HepG2 (cell line): ENCODE results near the gene SLC35E4. TPM values are rescaled to one million over a fixed set of nuclear protein-coding genes. Genes with fewer than 3 reads are reported as not detected.

Experiments
- ATAC-seq: fragments of 200-7000 bp; cut with Tn5 transposase; 3 replicates; pipeline ENCODE4 v1.9.1; 2020; ENCODE audit warnings: mild to moderate bottlenecking, moderate library complexity
- BruUV-seq: library from RNA; stranded (reverse); fragments of 400-500 nt; replicated peaks from 2 replicates; lab custom pipeline; 2021; lab: Mats Ljungman, UMichigan
- CTCF ChIA-PET: fragments of 300-600 bp; formaldehyde crosslinking; extraction: SDS; loops from one replicate; lab custom pipeline; 2021; ENCODE audit warnings: low total read pairs, inconsistent platforms, low intra/inter-chr PET ratio; lab: Yijun Ruan, JAX
- POLR2A ChIA-PET: fragments of 350-600 bp; sonication (Branson Sonifier 250); formaldehyde crosslinking; loops from one replicate; lab custom pipeline; 2020; ENCODE audit warnings: antibody characterized with exemption, inconsistent platforms; lab: Yijun Ruan, JAX
- DNase-seq: peaks from one replicate; pipeline ENCODE4 v3.0.0-alpha.2; 2015; ENCODE audit warnings: low spot score
- FAIRE-seq: peaks from 3 replicates; lab custom pipeline; 2011; peaks lifted over from hg19 to GRCh38; lab: Jason Lieb, UNC
- H2AFZ ChIP-seq: one replicate; pipeline ENCODE4 v1.6.1; 2011; ENCODE audit warnings: low read length, inconsistent platforms
- H3K27ac ChIP-seq: fragments of 300-600 bp; 3 replicates; pipeline ENCODE4 v1.8.0; 2011; ENCODE audit warnings: mixed run types, mild to moderate bottlenecking, mixed read lengths, low read length, inconsistent platforms; ENCODE audit not compliant: insufficient read depth; ENCODE audit errors: extremely low read length
- H3K27me3 ChIP-seq, 2 experiments: fragments of 200-600 bp in 1 of 2; 2 replicates in 1 of 2; 3 replicates in 1 of 2; pipeline versions ENCODE4 v1.6.0 to v1.8.0; 2011; ENCODE audit warnings: low read length in 2 of 2, mild to moderate bottlenecking in 2 of 2, moderate library complexity in 2 of 2, inconsistent platforms in 1 of 2; ENCODE audit not compliant: insufficient read depth in 2 of 2, control insufficient read depth in 1 of 2
- H3K36me3 ChIP-seq, 2 experiments: fragments of 200-600 bp in 1 of 2; replicated peaks in 1 of 2; 2 replicates in 1 of 2; 3 replicates in 1 of 2; pipeline versions ENCODE4 v1.5.1 to v1.8.0; 2011; ENCODE audit warnings: low read length in 2 of 2, inconsistent platforms in 1 of 2; ENCODE audit not compliant: insufficient read depth in 2 of 2, control insufficient read depth in 1 of 2
- H3K4me1 ChIP-seq: 2 replicates; pipeline ENCODE4 v1.5.1; 2012; ENCODE audit warnings: low read length, inconsistent platforms; ENCODE audit not compliant: insufficient read depth
- H3K4me2 ChIP-seq: 2 replicates; pipeline ENCODE4 v1.6.0; 2011; ENCODE audit warnings: low read depth, low read length, inconsistent platforms
- H3K4me3 ChIP-seq, 3 experiments: fragments of 200-600 bp in 1 of 3; sonication (generic), shearing (Covaris generic) in 1 of 3; replicated peaks in 1 of 3; 2 replicates each; pipeline ENCODE4 v1.5.1; 2011 to 2016; ENCODE audit warnings: low read length in 3 of 3, inconsistent platforms in 2 of 3, low read depth in 2 of 3, mild to moderate bottlenecking in 2 of 3, control low read depth in 1 of 3, mixed read lengths in 1 of 3; ENCODE audit not compliant: insufficient read depth in 1 of 3
- H3K79me2 ChIP-seq: one replicate; pipeline ENCODE4 v1.6.1; 2011; ENCODE audit warnings: low read length, inconsistent platforms; ENCODE audit not compliant: insufficient read depth
- H3K9ac ChIP-seq: 2 replicates; pipeline ENCODE4 v1.6.0; 2011; ENCODE audit warnings: mild to moderate bottlenecking, low read depth, low read length, inconsistent platforms; ENCODE audit not compliant: insufficient read depth
- H3K9me3 ChIP-seq: 2 replicates; pipeline ENCODE4 v1.5.1; 2012; ENCODE audit warnings: mild to moderate bottlenecking, low read length
- H4K20me1 ChIP-seq: 2 replicates; pipeline ENCODE4 v1.6.0; 2011; ENCODE audit warnings: inconsistent platforms, mild to moderate bottlenecking, low read length, moderate library complexity; ENCODE audit not compliant: insufficient read depth
- ATF7 ChIP-seq, 2 experiments: fragments of 450-650 bp in 1 of 2; sonication (generic) in 1 of 2; formaldehyde crosslinking in 1 of 2; IDR thresholded peaks; 2 replicates each; pipeline versions ENCODE4 v1.4.0 to v1.6.1; 2016 to 2020; ENCODE audit warnings: antibody characterized with exemption in 1 of 2, mild to moderate bottlenecking in 1 of 2, missing genetic modification reagents in 1 of 2
- DNMT1 ChIP-seq: sonication (generic); formaldehyde crosslinking; IDR thresholded peaks from 2 replicates; pipeline ENCODE4 v1.5.1; 2020; ENCODE audit warnings: mild to moderate bottlenecking, missing genetic modification reagents
- FOXP1 ChIP-seq, 2 experiments: fragments of 450-650 bp in 1 of 2; IDR thresholded peaks; 2 replicates each; pipeline ENCODE4 v1.6.1; 2017 to 2018; ENCODE audit warnings: antibody characterized with exemption in 1 of 2
- ISX ChIP-seq: sonication (generic); formaldehyde crosslinking; conservative IDR thresholded peaks from 2 replicates; pipeline ENCODE4 v1.5.0; 2020; ENCODE audit warnings: missing genetic modification reagents
- KDM2A ChIP-seq: sonication (generic); formaldehyde crosslinking; IDR thresholded peaks from 2 replicates; pipeline ENCODE4 v1.4.0; 2020; ENCODE audit warnings: low read depth, missing genetic modification reagents, borderline replicate concordance
- MAZ ChIP-seq, 2 experiments: sonication (generic) in 1 of 2; formaldehyde crosslinking in 1 of 2; IDR thresholded peaks; 2 replicates each; pipeline versions ENCODE4 v1.5.0 to v1.6.1; 2012 to 2020; ENCODE audit warnings: low read depth in 2 of 2, mild to moderate bottlenecking in 2 of 2, borderline replicate concordance in 1 of 2, improper control_type of control experiment in 1 of 2, low read length in 1 of 2, missing genetic modification reagents in 1 of 2, moderate library complexity in 1 of 2
- SMAD3 ChIP-seq: sonication (generic); formaldehyde crosslinking; IDR thresholded peaks from 2 replicates; pipeline ENCODE4 v1.4.0; 2020; ENCODE audit warnings: missing genetic modification reagents
- STAG1 ChIP-seq: sonication (generic); formaldehyde crosslinking; IDR thresholded peaks from 2 replicates; pipeline ENCODE4 v1.4.0; 2020; ENCODE audit warnings: missing genetic modification reagents
- ZMYM4 ChIP-seq: sonication (generic); formaldehyde crosslinking; IDR thresholded peaks from 2 replicates; pipeline ENCODE4 v1.8.1; 2023; ENCODE audit warnings: mild to moderate bottlenecking, missing genetic modification reagents
- ZNF253 ChIP-seq: sonication (generic); formaldehyde crosslinking; IDR thresholded peaks from 2 replicates; pipeline ENCODE4 v1.8.0; 2022; ENCODE audit warnings: mild to moderate bottlenecking, missing genetic modification reagents, borderline replicate concordance
- ZNF460 ChIP-seq: sonication (generic); formaldehyde crosslinking; IDR thresholded peaks from 2 replicates; pipeline ENCODE4 v1.5.1; 2020; ENCODE audit warnings: missing genetic modification reagents, mild to moderate bottlenecking, borderline replicate concordance
- ZNF607 ChIP-seq: sonication (generic); formaldehyde crosslinking; IDR thresholded peaks from 2 replicates; pipeline ENCODE4 v1.5.1; 2020; ENCODE audit warnings: missing genetic modification reagents, mild to moderate bottlenecking, borderline replicate concordance
- WGBS: methylation state at CpG from one replicate; pipeline ENCODE4 v1.1.6; 2017; ENCODE audit warnings: low lambda C conversion rate; 5-methylcytosine and 5-hydroxymethylcytosine counted together
- in situ Hi-C: cut with HindIII; loops from 2 replicates; pipeline ENCODE4 v1.10.0; 2017; ENCODE audit warnings: low pct_unique_long_range_greater_than_20kb; ENCODE audit not compliant: extremely low pct_ligation_motif_present
- intact Hi-C: fragments of 100-400 bp; cut with micrococcal nuclease; formaldehyde crosslinking; loops from one replicate; pipeline ENCODE4 v1.10.0; 2022; ENCODE audit not compliant: unreplicated experiment
- polyA plus RNA-seq, 8 experiments: library from polyadenylated mRNA; depleted of rRNA in 3 of 8; stranded (reverse) in 7 of 8; unstranded in 1 of 8; fragments of >200 nt; fragmentation: Illumina TruSeq in 4 of 8; extraction: Trizol in 4 of 8; gene quantifications; 2 replicates each; pipeline versions ENCODE4 v1.2.1 to v1.2.3, GENCODE V29; 2011 to 2016; ENCODE audit warnings: low read depth in 4 of 8, missing spikeins in 1 of 8, mixed read lengths in 1 of 8; ENCODE audit not compliant: insufficient read depth in 1 of 8
- total RNA-seq, 5 experiments: library from RNA; depleted of rRNA; stranded (reverse); fragments of >200 nt; fragmentation: Illumina TruSeq; extraction: Trizol; gene quantifications; 2 replicates each; pipeline ENCODE4 v1.2.3, GENCODE V29; 2016; ENCODE audit warnings: low read depth in 1 of 5
- TF ChIP-seq, protein P1 (sequence below): IDR thresholded peaks from 2 replicates; pipeline ENCODE4 v1.6.1; 2012; ENCODE audit warnings: inconsistent platforms
- TF ChIP-seq, protein P2 (sequence below): sonication (generic); formaldehyde crosslinking; IDR thresholded peaks from 2 replicates; pipeline ENCODE4 v1.5.0; 2020; ENCODE audit warnings: mild to moderate bottlenecking, missing genetic modification reagents, moderate library complexity
- TF ChIP-seq, protein P3 (sequence below): IDR thresholded peaks from 2 replicates; pipeline ENCODE4 v1.4.0; 2020; ENCODE audit warnings: mild to moderate bottlenecking, missing genetic modification reagents

SLC35E4 gene
- total and polyA plus RNA-seq, 2 of the 13 experiments (the other 11 are each of a cell fraction or from before 2014, with no cell fraction given) = 0.07 to 0.15 TPM

DNA sequence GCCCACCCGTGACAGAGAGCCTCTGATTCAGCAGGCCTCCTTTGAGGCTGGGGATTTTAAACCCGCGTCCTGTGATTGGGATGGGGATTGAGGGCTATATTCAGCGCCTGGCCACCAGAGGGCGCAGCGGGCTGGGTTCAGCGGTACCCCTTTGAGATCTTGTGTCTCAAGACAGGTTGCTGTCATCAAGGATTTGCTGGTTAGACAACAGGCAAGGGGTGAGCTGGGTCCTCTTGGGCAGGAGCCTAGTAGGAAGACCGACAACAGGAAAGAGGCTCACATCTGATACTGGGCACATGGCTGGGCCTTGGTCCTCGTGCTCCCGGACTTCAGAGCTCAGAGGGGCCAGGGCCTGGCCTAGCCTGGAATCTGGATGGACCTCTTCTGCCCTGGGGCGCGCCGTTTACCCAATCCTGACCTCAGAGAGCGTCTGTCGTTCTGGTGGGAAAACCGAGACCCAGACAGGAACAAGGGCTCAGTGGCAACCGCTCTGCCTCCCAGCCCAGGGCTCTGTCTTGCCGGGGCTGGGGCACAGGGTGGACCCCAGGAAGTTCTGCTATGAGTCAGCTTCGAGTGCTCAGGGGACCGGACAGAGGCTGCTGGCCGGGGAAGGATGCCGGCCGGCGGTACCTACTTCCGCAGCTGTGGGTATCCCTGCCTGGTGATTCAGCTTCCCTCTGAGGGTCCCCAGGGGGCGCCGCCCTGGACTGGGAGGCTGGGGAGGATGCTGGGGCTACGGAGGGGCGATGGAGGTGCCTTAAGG is 929 bp upstream of the SLC35E4 start (continued):
- TF ChIP-seq FOXP1 (IDR thresholded peaks at IDR 0.05) (no peak), FOXP1 (CRISPR knock-in tag; IDR thresholded peaks at IDR 0.05) (no peak), ISX (CRISPR knock-in tag) (no peak), KDM2A (peak; percentile 62), SMAD3 (no peak), ZNF460 (no peak), STAG1 (peak; percentile 86), ZMYM4 (no peak), ZNF607 (no peak), ZNF253 (CRISPR knock-in tag) (no peak)
- TF ChIP-seq, protein P1, sequence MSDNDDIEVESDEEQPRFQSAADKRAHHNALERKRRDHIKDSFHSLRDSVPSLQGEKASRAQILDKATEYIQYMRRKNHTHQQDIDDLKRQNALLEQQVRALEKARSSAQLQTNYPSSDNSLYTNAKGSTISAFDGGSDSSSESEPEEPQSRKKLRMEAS = 0 out of 2 replicates have a peak, but pooled peaks have one; percentile 25

DNA sequence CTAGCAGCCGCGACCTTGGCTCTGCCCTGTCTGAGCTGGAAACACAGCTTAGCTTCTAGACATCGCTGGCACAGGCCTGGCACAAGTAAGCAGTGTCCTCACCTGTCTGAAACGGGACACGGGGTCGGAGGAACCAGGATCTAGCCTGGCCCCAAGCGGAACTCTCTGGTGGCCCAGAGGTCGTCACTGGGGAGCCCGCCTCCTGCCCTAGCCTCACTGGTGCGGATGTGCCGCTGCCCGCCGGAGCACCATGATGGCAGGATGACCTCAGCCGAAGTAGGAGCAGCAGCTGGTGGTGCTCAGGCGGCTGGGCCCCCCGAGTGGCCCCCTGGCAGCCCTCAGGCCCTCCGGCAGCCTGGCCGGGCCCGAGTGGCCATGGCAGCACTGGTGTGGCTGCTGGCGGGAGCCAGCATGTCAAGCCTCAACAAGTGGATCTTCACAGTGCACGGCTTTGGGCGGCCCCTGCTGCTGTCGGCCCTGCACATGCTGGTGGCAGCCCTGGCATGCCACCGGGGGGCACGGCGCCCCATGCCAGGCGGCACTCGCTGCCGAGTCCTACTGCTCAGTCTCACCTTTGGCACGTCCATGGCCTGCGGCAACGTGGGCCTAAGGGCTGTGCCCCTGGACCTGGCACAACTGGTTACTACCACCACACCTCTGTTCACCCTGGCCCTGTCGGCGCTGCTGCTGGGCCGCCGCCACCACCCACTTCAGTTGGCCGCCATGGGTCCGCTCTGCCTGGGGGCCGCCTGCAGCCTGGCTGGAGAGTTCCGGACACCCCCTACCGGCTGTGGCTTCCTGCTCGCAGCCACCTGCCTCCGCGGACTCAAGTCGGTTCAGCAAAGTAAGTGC is 871 bp downstream of the SLC35E4 start:
- peak overlapping the region; percentile 82 for H3K4me2 ChIP-seq
- no peak for FAIRE-seq
- no peak overlapping the region for H3K27ac ChIP-seq
- H3K9me3 ChIP-seq = no peaks in the 10 kb centered on the region
- no peaks in the 10 kb centered on the region for H3K36me3 ChIP-seq
- POLR2A ChIA-PET = no interaction called here
- H3K4me3 ChIP-seq = peak overlapping the region; percentile 46 to 75 (median 57); a peak in 5 of 6 replicates
- no peaks in the 10 kb centered on the region for H4K20me1 ChIP-seq
- no peaks in the 10 kb centered on the region for H3K79me2 ChIP-seq
- no peak for DNase-seq
- intact Hi-C loops = no loop called here
- CTCF ChIA-PET = interaction anchor here (3.4 kb wide), 1 partner anchor 119 kb away, joined by 61 read pairs; no protein-coding TSS in a partner anchor
- H3K27me3 ChIP-seq = peaks cover 0 to 4% of the 10 kb centered on the region in 2 experiments; a peak in 3 of 5 replicates
- H3K9ac ChIP-seq = peak overlapping the region; percentile 36; the same call in 1 of the 2 replicates
- in situ Hi-C loops = no loop called here
- no peak for ATAC-seq
- BruUV-seq = no TSS peak
- 54% methylated on average over 15 of the region's 45 CpGs for WGBS
- H3K4me1 ChIP-seq = peaks cover 10% of the 10 kb centered on the region
- no peak overlapping the region for H2AFZ ChIP-seq
- TF ChIP-seq DNMT1 (CRISPR knock-in tag) (no peak), ATF7 (IDR thresholded peaks at IDR 0.05) (no peak), ATF7 (CRISPR knock-in tag; IDR thresholded peaks at IDR 0.05) (0 out of 2 replicates have a peak, but pooled peaks have one; percentile 26), MAZ (IDR thresholded peaks at IDR 0.05; ENCODE audit: borderline replicate concordance, low read depth, low read length) (no peak), MAZ (CRISPR knock-in tag; IDR thresholded peaks at IDR 0.05; ENCODE audit: low read depth) (no peak)
- TF ChIP-seq, protein P2, sequence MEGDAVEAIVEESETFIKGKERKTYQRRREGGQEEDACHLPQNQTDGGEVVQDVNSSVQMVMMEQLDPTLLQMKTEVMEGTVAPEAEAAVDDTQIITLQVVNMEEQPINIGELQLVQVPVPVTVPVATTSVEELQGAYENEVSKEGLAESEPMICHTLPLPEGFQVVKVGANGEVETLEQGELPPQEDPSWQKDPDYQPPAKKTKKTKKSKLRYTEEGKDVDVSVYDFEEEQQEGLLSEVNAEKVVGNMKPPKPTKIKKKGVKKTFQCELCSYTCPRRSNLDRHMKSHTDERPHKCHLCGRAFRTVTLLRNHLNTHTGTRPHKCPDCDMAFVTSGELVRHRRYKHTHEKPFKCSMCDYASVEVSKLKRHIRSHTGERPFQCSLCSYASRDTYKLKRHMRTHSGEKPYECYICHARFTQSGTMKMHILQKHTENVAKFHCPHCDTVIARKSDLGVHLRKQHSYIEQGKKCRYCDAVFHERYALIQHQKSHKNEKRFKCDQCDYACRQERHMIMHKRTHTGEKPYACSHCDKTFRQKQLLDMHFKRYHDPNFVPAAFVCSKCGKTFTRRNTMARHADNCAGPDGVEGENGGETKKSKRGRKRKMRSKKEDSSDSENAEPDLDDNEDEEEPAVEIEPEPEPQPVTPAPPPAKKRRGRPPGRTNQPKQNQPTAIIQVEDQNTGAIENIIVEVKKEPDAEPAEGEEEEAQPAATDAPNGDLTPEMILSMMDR (CRISPR knock-in tag) = 0 out of 2 replicates have a peak, but pooled peaks have one; percentile 3
- TF ChIP-seq, protein P3, sequence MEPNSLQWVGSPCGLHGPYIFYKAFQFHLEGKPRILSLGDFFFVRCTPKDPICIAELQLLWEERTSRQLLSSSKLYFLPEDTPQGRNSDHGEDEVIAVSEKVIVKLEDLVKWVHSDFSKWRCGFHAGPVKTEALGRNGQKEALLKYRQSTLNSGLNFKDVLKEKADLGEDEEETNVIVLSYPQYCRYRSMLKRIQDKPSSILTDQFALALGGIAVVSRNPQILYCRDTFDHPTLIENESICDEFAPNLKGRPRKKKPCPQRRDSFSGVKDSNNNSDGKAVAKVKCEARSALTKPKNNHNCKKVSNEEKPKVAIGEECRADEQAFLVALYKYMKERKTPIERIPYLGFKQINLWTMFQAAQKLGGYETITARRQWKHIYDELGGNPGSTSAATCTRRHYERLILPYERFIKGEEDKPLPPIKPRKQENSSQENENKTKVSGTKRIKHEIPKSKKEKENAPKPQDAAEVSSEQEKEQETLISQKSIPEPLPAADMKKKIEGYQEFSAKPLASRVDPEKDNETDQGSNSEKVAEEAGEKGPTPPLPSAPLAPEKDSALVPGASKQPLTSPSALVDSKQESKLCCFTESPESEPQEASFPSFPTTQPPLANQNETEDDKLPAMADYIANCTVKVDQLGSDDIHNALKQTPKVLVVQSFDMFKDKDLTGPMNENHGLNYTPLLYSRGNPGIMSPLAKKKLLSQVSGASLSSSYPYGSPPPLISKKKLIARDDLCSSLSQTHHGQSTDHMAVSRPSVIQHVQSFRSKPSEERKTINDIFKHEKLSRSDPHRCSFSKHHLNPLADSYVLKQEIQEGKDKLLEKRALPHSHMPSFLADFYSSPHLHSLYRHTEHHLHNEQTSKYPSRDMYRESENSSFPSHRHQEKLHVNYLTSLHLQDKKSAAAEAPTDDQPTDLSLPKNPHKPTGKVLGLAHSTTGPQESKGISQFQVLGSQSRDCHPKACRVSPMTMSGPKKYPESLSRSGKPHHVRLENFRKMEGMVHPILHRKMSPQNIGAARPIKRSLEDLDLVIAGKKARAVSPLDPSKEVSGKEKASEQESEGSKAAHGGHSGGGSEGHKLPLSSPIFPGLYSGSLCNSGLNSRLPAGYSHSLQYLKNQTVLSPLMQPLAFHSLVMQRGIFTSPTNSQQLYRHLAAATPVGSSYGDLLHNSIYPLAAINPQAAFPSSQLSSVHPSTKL (CRISPR knock-in tag) = no peak
